SHP77 treated with DMSO at 0.1 percent for 48 hours (cell line): ENCODE results near the gene GPR135.

Experiments
- DNase-seq: peaks from one replicate; lab custom pipeline; 2025; lab: John Stamatoyannopoulos, UW

The GPR135 gene

DNA sequence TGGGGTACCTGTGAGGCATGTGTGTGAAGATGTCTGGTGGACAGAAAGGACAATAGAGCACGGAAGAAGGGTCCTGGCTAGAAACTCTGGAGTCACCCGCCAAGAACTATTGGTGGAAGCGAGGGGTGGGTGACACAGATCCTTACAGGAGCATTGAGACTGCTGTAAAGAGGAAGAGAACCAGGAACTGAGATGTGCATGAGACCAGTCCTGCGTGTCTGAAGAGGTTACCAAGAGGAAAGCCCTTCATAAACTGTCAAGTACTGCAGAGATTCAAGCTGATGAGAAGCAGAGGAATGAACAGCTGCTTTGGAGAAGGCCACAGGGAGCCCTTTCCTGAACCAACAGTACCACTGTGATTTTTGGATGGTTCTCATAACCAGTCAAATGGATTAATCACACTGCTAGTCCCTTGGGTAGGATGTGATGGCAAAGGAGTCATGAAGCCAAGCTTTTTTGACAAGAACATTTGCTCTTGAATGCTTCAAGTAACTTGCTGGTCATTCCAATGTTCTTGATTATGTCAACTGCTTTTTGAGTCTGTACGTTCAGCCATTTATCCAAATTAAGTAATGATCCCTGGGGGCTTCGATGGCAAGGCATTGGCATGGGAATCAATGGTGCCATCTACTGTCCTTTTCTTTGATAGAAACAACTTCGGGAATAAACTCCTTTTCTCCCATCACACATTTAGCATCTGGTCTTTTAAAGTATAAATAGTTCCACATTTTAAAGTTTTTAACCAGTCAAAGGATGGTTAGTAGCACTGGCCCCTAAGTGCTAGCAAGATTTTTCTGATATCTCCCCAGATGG, 42.9 kb downstream of the GPR135 start:
- DNase-seq: no peak

- no peak for DNase-seq
These were observed 45.9 kb downstream of the GPR135 start for GRCh38 chr14:59419303-59419702.

GRCh38 chr14:59417311-59417710, 47.9 kb downstream of the GPR135 start:
- DNase-seq: no peak

DNA sequence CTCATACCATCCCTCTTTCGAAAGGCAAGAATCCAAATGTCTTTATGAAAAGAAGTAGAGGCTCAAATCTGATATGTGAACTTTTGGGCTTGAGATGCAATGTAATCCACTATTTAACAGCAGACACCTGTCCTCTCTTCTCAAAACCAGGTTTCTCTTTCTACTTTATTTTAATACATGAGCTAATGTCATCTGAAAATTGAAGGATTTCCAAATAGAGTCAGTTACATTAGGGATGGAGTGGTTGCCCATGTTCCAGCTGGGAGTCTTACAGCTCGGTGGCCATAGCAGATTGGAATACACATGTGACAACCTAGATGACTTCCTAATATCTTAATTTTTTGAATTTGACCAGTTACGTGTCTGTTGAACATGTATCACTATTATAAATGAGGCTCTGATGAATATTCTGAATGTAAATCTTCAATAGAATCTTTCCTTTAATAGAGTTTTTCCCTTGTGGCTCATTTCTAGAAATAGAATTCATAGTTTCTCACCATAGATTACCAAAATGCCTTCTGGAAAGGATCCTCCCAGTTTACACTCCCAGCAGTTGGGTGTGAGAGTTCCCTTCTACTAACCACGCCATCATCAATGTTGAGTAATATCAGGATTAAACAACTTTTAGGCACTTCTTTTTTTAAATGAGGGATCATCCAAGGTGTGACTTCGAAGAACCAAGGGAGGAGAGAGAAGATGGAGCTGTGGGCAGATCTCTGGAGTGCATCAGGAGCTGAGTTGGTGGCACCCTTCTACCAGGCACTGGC, 49.2 kb downstream of the GPR135 start:
- DNase-seq: no peak
